NCI-H526 treated with DMSO at 0.1 percent for 48 hours (cell line): Measurements from ENCODE around the gene POLN.
"Not testable (repeated sequence)": the region's sequence is repeated elsewhere in the genome, so short reads cannot be mapped to it uniquely, and the experiment has no call there.

Source experiments
- DNase-seq: peaks from one replicate; lab custom pipeline; 2025; lab: John Stamatoyannopoulos, UW

Gene POLN

DNA sequence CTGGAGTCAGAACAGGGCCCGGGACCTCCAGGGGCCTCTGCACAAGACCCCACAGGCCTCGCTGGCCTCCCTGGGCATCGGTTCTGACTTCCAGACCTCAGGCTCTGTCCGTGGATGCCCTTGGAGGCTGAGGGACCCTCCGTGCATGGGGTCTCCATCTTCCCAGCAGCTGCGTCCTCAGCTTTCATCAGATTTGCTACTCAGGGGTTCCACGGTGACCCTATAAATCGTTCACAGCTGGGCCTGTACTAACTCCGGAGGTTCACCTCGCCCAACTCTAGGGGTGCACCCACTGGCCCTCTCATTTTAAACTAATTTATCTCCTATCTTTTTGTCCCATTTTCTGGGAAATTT lies 33.1 kb upstream of the POLN start:
- DNase-seq: not testable (repeated sequence)

DNA sequence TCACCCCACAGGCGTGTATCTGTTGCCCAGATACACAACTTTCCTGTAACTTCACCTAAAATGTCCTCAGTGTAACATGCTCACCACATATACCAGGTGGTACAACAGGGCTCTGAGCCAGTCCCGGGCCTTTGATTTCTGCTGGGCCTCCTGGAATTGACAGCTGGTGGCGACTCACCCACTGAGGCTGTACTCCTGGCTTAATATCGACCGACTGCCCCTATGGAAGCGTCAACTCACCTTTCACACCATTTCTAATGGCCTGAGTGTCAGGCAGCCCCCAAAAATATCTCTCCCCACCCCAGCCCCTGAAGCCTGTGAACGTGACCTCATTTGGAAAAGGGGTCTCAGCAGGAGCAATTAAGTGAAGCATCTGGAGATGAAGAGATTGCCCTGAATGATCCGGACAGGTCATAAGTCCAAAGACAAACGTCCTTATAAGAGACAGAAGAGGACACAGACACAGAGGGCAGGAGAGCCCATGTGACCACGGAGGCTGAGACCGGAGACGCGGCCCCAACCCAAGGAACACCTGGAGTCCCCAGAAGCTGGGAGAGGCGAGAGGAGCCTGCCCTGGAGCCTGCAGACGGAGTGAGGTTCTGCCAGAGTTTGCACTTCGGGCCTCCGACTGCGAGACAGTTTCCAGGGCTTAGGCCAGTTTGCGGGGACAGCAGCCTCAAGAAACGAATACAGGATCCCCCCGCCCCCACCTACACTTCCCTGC lies 32.6 kb upstream of the POLN start:
- no peak for DNase-seq

DNA sequence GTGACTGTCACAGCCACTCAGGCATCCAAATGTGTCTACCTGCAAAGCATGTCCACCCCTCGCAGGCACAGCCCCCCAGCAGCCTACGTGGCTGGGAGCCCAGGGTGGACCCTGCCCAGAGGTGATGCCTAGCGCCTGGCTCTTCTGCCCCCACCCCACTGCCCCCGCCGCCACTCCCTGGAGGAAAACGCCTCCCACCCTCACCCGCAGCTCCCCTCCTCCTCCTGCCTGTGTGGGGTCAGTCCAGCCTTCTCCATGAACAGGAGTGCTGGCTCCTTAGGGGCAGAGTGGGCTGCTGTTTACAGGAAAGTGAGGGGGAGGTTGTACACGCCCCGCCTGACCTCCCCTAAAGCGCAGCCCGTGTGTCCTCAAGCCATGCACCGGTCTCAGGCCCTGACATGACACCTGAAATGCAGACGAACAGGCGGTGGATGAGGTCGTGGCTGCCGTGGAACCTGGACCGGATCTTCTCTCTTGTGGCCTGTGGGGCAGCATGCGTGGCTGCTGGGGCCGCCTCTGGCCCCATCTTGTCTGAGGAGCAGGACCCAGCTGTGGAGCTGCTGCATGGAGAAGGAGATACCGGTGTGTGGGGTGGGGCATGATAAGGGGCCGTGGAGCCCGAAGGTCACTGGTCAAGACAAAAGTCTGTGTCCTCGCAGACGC lies 31.9 kb upstream of the POLN start:
- no peak for DNase-seq

DNA sequence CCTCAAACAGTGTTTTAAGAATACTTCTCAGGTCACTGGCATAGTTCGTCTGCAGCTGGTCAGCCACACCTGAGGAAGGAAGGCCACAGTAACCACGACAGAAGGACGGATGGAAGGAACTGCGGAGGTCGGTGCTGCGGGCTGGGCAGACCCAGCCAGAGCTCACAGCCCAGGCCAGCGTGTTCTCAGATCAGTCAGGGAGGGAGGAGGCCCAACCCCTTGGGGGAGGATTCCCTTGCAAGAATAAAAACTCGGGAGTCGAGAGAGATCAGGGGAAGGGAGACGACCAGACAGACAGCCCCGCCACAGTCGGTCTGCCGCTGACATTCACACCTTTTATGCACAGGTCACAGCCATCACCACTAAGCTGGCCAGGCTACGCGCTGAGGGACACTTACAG lies 31.3 kb upstream of the POLN start:
- DNase-seq: no peak

DNA sequence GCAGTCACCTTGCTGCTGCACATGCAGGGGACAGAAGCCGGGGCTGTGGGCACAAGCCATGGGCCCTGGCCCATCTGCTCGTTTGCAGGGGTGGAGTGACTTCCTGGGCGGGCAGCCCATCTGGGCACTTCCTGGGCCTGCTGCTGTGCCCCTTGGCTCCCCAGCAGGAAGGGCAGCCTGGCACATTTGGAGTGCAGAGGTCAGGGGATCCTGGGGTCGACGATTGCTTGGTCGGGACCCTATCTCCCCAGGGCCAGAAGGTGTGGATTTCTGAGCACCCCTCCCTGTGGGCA lies 30.9 kb upstream of the POLN start:
- DNase-seq: no peak

DNA sequence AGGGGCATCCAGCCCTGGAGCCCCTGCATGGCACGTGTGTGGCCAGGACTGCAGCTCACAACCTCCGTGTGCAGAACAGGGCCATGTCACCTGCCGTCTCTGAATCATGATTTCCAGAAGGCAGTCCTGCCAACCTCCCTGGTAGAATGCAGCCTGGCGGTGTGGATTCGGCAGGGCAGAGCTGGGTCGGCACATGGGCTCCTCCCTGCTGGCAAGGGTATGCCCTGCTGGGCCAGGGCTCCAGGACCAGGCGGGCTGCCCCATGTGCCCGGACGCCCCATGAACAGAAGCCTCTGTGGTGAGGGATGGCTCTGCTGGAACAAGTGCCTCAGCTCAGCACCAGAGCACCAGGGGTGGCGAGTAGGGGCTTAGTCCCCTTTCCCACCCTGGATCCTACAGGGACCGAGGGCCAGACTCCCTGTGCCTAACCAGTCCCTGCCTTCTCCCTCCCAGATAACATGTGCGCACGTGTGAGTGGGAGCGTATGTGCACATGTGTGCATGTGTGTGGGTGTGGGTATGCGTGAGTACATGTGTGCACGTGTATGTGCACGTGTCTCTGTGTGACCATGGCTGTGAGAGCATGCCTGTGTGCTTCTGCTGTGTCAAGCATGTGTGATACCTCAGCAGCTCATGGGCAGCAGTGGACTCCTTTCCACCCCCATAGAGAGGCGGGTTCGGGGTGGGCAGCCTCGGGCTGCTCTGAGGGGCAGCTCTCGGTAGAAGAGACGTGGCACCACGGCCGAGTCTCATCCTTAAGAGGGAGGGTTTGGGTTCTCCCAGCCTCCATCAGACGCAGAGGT lies 30.3 kb upstream of the POLN start:
- no peak for DNase-seq

DNA sequence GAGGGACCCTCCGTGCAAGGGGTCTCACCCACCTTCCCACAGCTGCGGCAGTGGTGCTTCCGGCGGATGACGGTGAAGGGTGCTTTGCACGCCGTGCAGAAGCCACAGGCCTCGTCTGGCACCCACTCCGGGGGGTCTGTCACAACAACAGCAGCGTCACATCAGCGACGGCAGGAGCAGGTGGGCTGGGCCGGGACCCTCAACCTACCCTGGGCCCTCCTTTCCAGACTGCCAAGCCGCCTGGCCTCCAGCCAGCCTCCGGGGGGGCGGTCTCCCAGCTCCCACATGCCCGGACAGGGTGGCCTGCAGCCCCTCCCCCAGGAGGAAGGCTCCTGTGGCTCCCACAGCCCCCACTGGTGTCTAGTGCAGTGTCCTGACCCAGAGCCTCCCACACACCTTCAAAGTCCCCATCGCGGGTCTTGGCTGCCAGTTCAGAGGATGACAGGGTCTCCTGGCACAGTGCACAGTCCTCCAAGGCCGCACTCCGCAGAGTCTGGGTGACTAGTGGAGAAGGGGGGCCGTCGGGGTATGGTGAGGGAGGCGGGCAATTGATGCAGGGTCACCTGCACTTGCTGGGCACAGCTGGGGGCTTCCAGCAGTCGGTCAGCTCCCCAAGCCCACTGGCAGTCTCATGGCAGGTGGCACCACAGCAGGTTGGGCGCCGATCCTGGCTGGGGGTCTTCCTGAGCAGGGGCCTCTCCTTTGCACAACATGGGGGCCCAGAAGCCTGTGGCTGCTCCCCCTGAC lies 29.5 kb upstream of the POLN start:
- DNase-seq: no peak

DNA sequence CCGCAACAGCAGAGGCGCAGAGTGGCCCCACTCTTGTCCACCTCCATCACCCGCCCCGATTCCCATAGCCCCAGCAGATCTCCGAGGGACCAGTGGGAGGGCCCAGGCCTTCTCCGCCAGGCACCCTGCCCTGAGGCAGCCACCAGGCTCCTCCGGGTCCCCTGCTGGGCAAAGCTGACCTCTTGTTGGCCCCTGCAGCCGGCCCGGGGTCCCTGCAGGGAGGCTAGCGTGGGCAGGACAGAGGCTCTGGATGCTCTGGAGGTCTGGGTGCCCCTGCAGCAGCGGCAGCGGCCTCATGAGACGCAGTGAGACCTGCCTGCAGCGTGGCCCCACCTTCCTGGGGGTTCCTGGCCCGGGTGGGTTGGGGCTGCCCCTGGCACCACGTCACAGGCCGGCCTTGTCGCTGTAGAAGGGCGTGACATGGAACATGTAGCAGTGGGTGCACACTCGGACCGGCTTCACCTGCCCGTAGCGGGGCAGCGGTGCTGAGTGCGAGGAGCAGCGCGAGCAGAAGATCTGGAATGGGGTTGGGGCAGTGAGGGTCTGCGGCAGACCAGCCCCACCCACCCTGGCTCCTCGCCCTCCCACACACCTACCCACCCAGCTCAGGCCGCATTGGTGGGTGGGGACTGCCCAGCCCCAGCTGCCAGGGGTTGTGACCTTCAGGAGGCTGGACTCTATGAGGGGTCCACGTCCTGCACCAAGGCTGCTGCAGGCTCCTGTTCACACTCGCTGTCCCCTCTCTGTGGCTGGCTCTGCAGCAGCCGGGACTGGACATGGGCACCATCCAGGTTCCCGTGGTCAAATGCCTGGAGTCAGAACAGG lies 28.6 kb upstream of the POLN start:
- no peak for DNase-seq

DNA sequence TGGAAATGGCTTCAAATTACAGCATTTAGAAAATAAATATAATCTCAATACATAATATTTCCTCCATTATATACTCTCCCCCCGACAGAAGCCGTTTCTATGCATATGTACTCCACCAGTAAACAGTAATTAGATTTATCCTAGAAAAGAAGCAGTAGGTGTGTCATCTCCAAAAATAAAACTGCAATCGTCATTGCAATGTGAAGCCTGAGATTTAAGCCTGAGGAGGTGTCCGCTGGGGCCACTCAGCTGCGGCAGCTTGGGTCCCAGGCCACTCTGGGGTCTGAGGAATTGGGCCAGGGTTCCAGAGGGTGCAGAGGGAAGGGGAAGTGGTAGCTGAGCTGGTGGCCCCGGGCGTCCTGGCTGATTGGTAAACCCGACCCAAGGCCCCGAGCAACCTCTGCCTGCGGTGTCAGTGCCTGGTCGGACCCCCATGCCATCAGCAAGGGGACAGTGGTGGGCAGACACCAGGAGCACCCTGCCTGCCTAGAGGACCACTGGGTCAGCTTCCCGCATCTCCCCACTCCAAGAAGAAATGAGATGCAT lies 27.8 kb upstream of the POLN start:
- no peak for DNase-seq

DNA sequence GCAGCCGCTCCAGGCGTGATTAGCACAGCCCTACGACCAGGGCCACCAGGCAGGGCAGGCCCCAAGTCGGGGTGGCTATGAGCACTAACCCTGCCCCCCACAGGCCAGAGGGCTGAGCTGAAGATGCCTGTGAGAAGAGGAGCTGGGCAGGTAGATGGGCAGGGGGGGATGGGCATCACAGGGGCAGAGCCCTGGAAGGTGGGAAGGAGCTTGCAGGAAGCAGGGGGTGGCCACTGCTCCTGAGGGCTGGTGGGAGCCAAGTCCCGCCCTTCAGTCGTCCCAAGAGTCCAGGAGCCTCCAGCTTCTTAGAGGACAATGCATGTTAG lies 27.2 kb upstream of the POLN start:
- no peak for DNase-seq

DNA sequence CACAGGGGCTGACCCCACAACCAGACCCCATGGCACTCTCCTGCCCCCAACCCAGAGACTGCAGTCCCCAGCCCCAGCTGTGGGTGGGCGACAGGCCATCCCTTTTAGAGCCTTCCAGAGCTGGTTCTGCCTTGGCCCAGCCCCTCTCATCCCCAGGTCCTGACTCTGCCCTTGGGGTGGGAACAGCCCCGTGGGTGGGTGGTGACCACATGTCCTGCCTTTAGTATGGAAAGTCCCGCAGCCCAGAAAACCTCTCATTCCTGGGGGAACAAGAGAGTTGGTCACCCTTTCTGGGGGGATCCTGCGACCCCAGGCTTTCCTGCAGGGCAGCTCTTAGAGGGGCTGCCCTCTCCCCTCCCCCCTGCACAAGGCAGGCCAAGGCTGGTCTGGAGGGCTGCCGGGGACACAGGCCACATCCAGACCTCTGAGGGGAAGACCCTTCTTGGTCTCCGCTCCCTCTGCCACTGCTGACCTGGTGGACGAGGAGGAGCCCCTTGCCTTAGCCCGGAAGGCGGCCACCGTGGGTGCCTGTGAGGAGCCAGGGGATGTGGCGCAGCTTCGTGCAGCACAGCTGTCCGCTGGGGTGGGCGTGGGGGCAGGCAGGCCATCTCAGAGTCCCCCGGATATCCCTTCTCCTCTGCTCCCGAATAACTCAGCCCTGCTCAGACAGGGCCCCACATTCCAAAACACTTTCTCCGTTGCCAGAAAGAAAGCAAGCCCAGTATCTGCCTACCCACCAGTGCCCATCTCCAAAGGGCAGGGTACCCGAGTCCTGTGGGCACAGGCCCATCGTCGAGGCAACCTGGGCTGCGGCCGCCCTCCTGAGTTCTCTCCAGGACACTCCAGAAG lies 26.7 kb upstream of the POLN start:
- no peak for DNase-seq

DNA sequence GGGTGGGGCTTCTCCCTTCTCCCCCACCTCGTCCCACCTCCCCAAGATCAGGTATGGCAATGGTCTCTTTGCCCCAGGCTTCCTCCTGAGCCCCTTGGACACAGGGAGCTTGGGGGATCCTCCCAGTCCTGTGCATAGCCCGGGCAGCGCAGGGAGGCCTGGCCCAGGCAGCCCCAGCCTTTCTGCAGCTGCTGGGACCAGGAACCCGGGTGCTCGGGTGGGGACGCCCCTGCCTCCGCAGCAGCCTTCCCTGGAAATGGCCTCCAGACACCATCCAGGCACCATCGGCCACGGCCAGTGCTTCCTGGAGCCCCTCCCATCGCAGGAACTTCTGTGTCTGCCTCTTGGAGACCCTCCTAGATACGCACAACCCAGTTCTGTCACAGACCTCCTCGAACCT lies 25.9 kb upstream of the POLN start:
- DNase-seq: no peak

DNA sequence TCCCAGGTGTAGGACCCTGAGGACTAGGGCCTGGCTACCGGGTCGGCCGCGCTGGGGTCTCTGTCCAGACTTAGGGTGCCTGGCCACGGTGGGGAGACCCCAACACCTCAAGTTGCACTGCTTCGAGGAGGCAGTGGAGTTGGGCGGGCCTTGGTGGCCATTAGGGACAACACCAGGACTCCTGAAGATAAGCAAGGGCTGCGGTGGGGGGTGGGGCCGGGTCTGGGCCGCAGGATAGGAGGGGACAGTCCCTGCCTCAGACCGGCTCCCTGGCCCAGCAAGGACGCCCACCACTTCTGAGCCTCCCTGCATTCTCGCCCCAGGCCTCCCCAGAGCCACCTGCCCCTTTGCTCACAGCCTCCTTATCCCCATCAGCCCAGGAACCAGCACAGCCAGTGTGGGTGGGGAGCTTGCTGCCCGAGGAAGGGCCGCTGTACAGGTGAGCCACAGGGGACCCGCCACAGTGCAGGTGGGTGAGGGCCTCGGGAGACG lies 25.4 kb upstream of the POLN start:
- DNase-seq: no peak

DNA sequence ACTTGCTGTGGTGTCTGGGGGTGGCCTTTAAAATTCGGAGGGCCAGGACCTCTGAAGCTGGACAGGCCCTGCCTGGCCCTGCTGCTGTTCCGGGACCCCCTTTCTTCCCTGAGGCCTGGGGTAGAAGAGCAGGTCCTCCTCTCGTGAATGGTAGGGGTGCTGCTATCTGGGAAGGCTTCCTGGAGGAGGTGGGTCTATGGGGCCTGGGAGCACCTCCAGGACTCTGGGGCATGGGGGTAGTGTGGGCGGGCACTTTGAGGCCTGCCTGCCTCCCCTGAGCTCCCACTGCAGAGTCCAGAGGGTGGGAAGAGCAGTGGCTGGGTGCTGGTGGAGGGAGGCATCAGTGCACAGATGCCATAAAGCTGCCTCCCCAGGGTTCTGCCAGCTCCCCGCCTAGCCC lies 24.9 kb upstream of the POLN start:
- no peak for DNase-seq

DNA sequence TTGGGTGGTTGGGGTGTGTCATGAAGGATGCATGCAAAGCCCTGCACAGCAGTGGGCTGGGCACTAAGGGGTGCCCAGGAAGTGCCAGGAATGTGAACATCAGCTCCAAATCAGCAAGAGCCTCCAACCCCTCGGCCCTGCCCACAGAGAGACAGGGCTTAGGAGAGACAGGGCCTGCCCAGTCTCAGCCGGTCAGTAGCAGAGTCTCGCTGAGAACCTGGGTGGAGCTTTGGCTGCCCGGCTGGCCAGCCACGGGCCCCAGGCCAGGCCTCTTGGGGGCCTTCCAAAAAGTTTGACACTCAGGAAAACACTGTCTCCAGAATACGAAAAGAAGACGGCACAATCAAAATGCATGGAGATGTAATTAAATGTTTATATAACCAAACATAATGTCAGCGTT lies 24.3 kb upstream of the POLN start:
- DNase-seq: no peak

DNA sequence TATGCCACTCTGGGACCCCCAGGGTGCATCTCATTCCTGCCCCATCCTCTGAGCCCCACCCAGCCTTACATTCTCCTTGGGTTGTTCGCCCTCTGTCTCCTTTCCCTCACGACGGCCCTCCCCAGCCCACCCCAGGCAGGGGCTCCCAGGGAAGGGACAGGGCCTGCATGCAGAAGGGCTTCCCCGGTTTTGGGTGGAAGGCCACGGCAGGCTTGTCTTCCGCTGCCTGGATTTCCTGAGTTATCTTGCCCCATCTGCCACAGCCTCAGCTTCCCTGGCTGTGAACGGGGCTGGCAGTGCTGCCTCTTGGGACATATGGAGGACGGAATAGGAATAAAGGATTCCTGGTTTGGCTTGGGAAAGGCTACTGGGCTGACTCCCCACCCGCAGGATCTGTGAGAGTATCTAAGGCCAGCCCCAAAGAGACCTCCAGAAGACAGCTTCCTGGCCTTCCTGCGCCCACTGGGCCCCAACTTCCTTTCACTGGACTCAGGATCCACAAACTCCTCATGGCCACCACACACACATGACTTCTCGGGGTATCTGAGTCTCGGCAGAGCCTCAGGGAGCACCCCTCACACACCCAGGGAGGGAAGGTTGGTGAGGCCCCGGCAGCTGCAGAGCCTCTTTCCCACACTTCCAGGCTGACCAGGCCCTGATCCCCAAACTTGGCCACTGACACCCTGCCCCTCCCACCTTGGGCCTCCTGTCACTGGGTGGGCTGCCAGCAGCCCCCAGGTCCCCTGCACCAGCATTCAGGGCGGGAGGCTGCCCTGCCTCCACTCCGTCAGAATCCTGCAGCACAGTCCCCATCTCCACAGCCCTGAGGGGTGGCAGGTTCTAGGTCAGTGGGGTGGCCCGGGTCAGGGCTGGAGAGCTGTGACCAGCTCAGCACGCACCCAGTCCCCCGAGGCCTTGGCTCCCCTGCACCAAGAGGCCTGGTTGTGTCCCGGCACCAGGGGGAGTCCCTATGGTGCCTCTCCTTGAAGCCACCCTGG lies 23.5 kb upstream of the POLN start:
- no peak for DNase-seq

DNA sequence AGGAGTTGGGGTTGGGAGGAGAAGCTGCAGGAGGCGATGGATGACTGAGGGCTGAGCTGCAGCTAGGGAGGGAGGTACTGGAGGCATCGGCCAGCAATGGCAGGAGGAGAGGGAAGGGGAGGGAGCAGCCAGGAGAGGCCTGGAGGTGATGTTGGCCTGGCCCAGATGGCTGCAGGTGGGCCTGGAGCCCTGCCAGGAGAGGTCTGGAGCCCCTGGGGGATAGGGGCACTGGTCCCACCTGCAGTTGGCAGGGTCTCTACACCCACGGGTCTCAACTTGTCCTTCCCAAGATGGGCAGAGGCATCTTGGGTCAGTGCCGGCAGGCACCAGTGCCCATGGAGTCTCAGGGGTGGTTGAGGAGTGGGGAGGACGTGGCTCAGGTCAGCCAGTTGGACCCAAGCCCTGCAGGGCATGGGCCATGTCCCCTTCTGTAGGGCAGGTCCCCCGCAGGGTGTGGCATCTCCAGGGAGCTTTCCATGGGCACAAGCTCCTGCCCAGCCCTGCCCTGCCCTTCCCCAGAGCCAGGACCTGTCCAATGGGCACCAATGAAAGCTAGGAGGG lies 22.6 kb upstream of the POLN start:
- DNase-seq: no peak

DNA sequence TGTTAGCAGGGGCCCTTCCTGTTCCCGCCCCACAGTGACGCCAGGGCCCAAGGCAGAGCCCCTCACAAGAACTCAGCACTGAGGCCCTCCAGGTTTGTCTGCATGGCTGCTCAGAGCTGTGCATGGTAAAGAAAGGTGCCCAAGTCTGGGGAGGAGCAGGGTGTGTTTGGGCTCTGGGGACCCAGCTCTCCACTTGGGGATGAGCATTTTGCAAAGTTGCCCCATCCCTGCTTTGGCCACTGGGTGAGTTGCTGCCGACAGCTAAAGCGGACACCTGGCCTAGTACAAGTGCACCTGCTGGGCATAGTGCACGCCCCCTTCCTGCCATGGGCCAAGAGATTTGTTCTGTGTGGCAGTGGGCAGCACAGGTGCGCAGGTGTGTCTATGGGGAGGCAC lies 22.0 kb upstream of the POLN start:
- no peak for DNase-seq

DNA sequence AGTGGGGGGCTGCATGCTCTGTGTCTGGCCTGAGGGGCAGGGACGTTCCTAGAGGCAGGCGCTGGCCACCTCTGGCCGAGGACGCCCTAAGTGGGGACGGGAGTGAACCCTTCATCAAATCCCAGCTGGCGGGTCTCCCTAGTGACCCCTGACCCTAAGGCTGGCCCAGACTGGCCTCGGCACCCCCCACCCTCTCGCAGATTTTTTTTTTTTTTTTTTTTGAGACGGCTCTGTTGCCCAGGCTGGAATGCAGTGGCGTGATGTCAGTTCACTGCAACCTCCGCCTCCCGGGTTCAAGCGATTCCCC lies 21.0 kb upstream of the POLN start:
- no peak for DNase-seq
